Keratinocyte (primary cell): Measurements from ENCODE around the gene LLGL1. TPM values are rescaled to one million over a fixed set of nuclear protein-coding genes. Genes with fewer than 3 reads are reported as not detected.
A peak's percentile ranks its signal among the peaks of the same experiment; 100 is the strongest.

Experiments used
- DNase-seq: peaks from one replicate; pipeline ENCODE4 v3.0.0-alpha.2; 2011; ENCODE audit warnings: low read depth, missing footprints, low spot score
- FAIRE-seq: peaks from 2 replicates; lab custom pipeline; 2011; peaks lifted over from hg19 to GRCh38; lab: Jason Lieb, UNC
- H2AFZ ChIP-seq: 2 replicates; pipeline ENCODE4 v1.6.0; 2012; ENCODE audit warnings: low read length, control low read depth, inconsistent platforms; ENCODE audit not compliant: control insufficient read depth
- H3K27ac ChIP-seq: 2 replicates; pipeline ENCODE4 v1.5.1; 2011; ENCODE audit warnings: low read length; ENCODE audit not compliant: control insufficient read depth, insufficient read depth
- H3K27me3 ChIP-seq: 3 replicates; pipeline ENCODE4 v1.6.0; 2011; ENCODE audit warnings: low read length; ENCODE audit not compliant: control insufficient read depth, insufficient read depth; ENCODE audit errors: extremely low read depth
- H3K36me3 ChIP-seq, 2 experiments: 2 replicates in 1 of 2; 3 replicates in 1 of 2; pipeline ENCODE4 v1.5.1; 2011; ENCODE audit warnings: low read length in 2 of 2, mild to moderate bottlenecking in 1 of 2; ENCODE audit not compliant: control insufficient read depth in 2 of 2, insufficient read depth in 2 of 2; ENCODE audit errors: extremely low read depth in 1 of 2
- H3K4me1 ChIP-seq: 3 replicates; pipeline ENCODE4 v1.5.1; 2011; ENCODE audit warnings: low read length; ENCODE audit not compliant: control insufficient read depth, insufficient read depth; ENCODE audit errors: extremely low read depth
- H3K4me2 ChIP-seq: 3 replicates; pipeline ENCODE4 v1.6.0; 2011; ENCODE audit warnings: low read depth, low read length; ENCODE audit not compliant: control insufficient read depth, insufficient read depth; ENCODE audit errors: extremely low read depth
- H3K4me3 ChIP-seq, 3 experiments: fragments of 200-600 bp in 1 of 3; sonication (generic) in 1 of 3; 2 replicates in 2 of 3; 3 replicates in 1 of 3; pipeline ENCODE4 v1.5.1; 2011 to 2016; ENCODE audit warnings: low read length in 3 of 3, mild to moderate bottlenecking in 3 of 3, control low read depth in 2 of 3, inconsistent platforms in 1 of 3, low read depth in 1 of 3, mixed read lengths in 1 of 3, mixed run types in 1 of 3, moderate library complexity in 1 of 3; ENCODE audit not compliant: control insufficient read depth in 2 of 3, insufficient read depth in 2 of 3; ENCODE audit errors: extremely low read depth in 1 of 3
- H3K79me2 ChIP-seq: 2 replicates; pipeline ENCODE4 v1.6.0; 2012; ENCODE audit warnings: low read length; ENCODE audit not compliant: control insufficient read depth, insufficient read depth
- H3K9ac ChIP-seq: 3 replicates; pipeline ENCODE4 v1.6.0; 2011; ENCODE audit warnings: low read length; ENCODE audit not compliant: control insufficient read depth, insufficient read depth; ENCODE audit errors: extremely low read depth
- H3K9me1 ChIP-seq: 3 replicates; pipeline ENCODE4 v1.6.0; 2011; ENCODE audit warnings: low read length; ENCODE audit not compliant: control insufficient read depth, insufficient read depth; ENCODE audit errors: extremely low read depth
- H3K9me3 ChIP-seq: 2 replicates; pipeline ENCODE4 v1.5.1; 2012; ENCODE audit warnings: low read depth, low read length; ENCODE audit not compliant: control insufficient read depth
- H4K20me1 ChIP-seq: 3 replicates; pipeline ENCODE4 v1.6.0; 2011; ENCODE audit warnings: low read length; ENCODE audit not compliant: control insufficient read depth, insufficient read depth; ENCODE audit errors: extremely low read depth
- CTCF ChIP-seq, 3 experiments: IDR thresholded peaks in 1 of 3; conservative IDR thresholded peaks in 1 of 3; optimal IDR thresholded peaks in 1 of 3; 2 replicates in 2 of 3; 3 replicates in 1 of 3; pipeline versions ENCODE3 to v1.5.1; 2011; ENCODE audit warnings: low read length in 3 of 3, mild to moderate bottlenecking in 3 of 3, moderate library complexity in 2 of 3, control low read depth in 1 of 3, inconsistent platforms in 1 of 3; ENCODE audit not compliant: insufficient read depth in 2 of 3; ENCODE audit errors: extremely low read depth in 1 of 3
- EZH2 ChIP-seq: IDR thresholded peaks from one replicate; pipeline ENCODE4 v1.6.1; 2012; ENCODE audit warnings: inconsistent platforms, mild to moderate bottlenecking, low read length, moderate library complexity
- dilution Hi-C: fragments of 300-500 bp; cut with MboI; formaldehyde crosslinking; loops from one replicate; pipeline ENCODE4 v1.7.0; 2020; ENCODE audit warnings: low sequenced_read_pairs; ENCODE audit not compliant: extremely low pct_ligation_motif_present
- polyA plus RNA-seq, 5 experiments: library from polyadenylated mRNA; depleted of rRNA in 3 of 5; stranded (reverse) in 3 of 5; stranded (forward) in 1 of 5; unstranded in 1 of 5; fragments of >200 nt; gene quantifications; 1 replicate in 1 of 5; 2 replicates in 3 of 5; 3 replicates in 1 of 5; pipeline versions ENCODE4 v1.2.1 to v1.2.3, GENCODE V29; 2011 to 2012; ENCODE audit warnings: missing spikeins in 2 of 5, low read depth in 1 of 5, low replicate concordance in 1 of 5

The LLGL1 gene
- polyA plus RNA-seq, 1 donor (not counting 4 experiments of a cell fraction or from before 2014, with no cell fraction given): 13.8 TPM

DNA sequence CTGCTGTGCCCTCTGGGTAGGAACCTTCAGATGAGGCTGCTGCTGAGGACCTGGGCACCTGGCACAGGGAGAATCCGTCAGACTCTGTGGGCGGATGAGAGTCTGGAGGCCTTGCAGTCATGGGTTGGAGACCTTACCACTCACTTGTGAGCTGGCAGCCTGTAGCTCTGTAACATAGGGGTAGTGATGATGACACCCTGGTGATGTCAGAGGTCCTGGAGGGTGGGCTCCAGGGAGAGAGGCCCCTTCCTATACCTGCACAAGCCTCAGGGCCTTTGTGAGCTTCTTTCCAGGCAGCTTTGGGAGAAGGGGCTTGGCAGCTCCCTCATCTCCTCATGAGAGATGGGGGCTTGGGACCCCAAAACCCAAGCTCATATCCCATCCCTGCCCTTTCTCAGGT lies 36.7 kb downstream of the LLGL1 start:
- TF ChIP-seq CTCF (optimal IDR thresholded peaks at IDR 0.05 in 1 of 3, IDR thresholded peaks at IDR 0.05 in 1 of 3, conservative IDR thresholded peaks at IDR 0.05 in 1 of 3; ENCODE audit: extremely low read depth in 1 of 3, insufficient read depth in 2 of 3, low read length in 3 of 3): no peak
- Histone ChIP-seq H3K9me1 (peaks cover 3% of the 10 kb centered on the region), H3K9ac (peak overlapping the region; percentile 93), H3K9me3 (no peaks in the 10 kb centered on the region), H3K27ac (no peak overlapping the region), H2AFZ (no peak overlapping the region), H3K36me3 (peaks cover 9 to 17% of the 10 kb centered on the region in 2 experiments), H3K4me3 (no peak overlapping the region), H3K4me1 (peaks cover 22% of the 10 kb centered on the region), H3K4me2 (peak overlapping the region; percentile 99), H3K27me3 (no peaks in the 10 kb centered on the region), H3K79me2 (peaks cover 28% of the 10 kb centered on the region), H4K20me1 (no peaks in the 10 kb centered on the region)
- FAIRE-seq: peak; percentile 48
- dilution Hi-C loops: no loop called here
- DNase-seq: no peak

- H2AFZ ChIP-seq: no peak overlapping the region
- TF ChIP-seq EZH2 (no peak), CTCF (optimal IDR thresholded peaks at IDR 0.05 in 1 of 3, IDR thresholded peaks at IDR 0.05 in 1 of 3, conservative IDR thresholded peaks at IDR 0.05 in 1 of 3; ENCODE audit: extremely low read depth in 1 of 3, insufficient read depth in 2 of 3, low read length in 3 of 3) (no peak)
- H3K9me3 ChIP-seq: no peaks in the 10 kb centered on the region
- no peak for DNase-seq
- no peak overlapping the region for H3K27ac ChIP-seq
- dilution Hi-C loops: no loop called here
- H3K4me2 ChIP-seq: no peak overlapping the region
- H3K9ac ChIP-seq: no peak overlapping the region
- no peaks in the 10 kb centered on the region for H4K20me1 ChIP-seq
- no peak overlapping the region for H3K4me3 ChIP-seq
- peaks cover 22% of the 10 kb centered on the region for H3K4me1 ChIP-seq
- peaks cover 3% of the 10 kb centered on the region for H3K9me1 ChIP-seq
- peaks cover 23% of the 10 kb centered on the region for H3K79me2 ChIP-seq
- H3K27me3 ChIP-seq: no peaks in the 10 kb centered on the region
- no peak for FAIRE-seq
- peaks cover 9 to 17% of the 10 kb centered on the region in 2 experiments for H3K36me3 ChIP-seq
Measured at GRCh38 chr17:18262641-18263040, 37.2 kb downstream of the LLGL1 start.
